Stimulated activated CD8-positive, alpha-beta memory T cell treated with anti-CD3 and anti-CD28 coated beads, Interleukin-2, amount 100 ng/mL, for 48 hours (primary cell): ENCODE measurements around the gene KIAA0586.
"Not testable (repeated sequence)": the region's sequence is repeated elsewhere in the genome, so short reads cannot be mapped to it uniquely, and the experiment has no call there.

ENCODE experiments used
- DNase-seq, 2 donors: peaks; one replicate each; pipeline ENCODE4 v3.0.0-alpha.2; 2020; ENCODE audit warnings: low read depth in 2 of 2

KIAA0586 gene

GRCh38 chr14:58547649-58548048, 120.1 kb downstream of the KIAA0586 start:
- no peak for DNase-seq

- no peak for DNase-seq
Observed at GRCh38 chr14:58549105-58549757, 121.7 kb downstream of the KIAA0586 start.

DNA sequence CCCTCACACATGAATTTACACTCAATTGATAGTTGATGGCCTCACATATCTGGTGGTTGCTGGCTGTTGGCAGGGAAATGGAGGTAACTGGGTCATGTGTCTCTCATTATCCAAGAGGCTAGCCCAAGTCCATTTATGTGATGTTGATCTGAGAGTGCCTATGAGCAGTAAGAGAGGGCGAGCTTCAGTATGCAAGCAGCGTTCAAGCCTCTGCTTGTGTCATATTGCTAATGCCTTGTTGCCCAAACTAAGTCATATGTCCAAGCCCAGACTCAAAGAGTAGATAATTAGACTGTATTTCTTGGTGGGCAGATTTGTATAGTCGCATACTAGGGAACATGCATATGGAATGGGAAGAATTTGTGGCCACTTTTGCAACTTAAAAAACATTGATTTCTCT, 126.4 kb downstream of the KIAA0586 start:
- no peak for DNase-seq

DNA sequence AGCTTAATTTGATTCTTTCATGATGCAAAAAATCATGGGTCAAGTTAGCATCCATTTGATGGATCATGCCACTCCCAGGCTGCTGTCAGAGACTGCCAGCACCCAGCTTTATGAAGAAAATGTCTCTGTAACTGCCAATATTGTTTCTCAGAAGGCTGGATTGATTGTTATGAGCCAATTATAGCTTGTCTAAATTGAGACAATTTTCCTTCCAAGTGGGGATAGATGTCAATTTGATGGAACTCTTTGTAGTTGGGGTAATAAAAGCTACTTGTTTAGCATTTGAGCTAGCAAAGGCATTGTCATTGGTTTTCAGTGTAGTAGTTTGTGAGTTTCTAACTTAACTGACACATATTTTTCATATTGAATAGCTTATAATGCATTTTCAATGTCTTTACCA, 128.1 kb downstream of the KIAA0586 start:
- DNase-seq = no peak

DNA sequence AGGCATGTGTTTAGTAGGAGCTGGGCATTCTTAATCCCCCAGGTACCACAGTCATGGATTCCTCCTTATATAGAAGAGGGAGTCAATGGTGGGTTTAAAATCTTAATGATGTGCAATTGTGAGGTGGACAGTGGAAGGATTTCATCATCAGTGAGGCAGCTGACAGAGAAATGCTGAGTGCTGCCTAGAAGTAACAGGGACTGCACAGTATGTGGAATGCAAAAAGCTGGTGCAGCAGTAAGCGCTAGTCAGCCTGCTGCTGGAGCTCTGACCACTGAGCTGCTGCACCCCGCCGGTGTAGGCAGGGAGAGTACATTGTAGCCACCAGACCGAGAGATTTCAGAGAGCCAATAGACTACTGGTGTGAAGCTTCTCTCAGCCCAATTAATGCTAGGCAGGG, 129.7 kb downstream of the KIAA0586 start:
- no peak for DNase-seq

- DNase-seq = no peak
Observed at GRCh38 chr14:58560208-58560607, 132.7 kb downstream of the KIAA0586 start.

GRCh38 chr14:58562141-58562540, 134.6 kb downstream of the KIAA0586 start:
- DNase-seq = no peak

DNA sequence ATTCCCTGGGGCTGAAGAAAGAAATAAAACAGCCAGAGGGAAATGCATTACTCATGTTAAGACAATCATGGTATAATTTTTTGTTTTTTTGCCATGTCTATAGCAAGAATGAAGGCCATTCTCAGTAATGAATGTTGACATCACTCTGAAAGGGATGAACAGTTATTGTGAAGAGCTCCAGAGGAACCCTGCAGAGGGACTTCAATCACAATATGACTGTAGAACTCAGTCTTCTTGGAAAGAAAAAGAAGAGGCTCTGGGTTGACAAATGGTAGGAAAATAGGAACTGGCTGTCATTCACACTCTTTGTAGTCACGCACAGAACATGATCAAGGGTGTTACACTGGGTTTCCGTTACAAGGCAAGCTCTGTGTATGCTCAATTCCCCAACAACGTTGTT, 136.5 kb downstream of the KIAA0586 start:
- no peak for DNase-seq

GRCh38 chr14:58565832-58566231, 138.3 kb downstream of the KIAA0586 start:
- DNase-seq = no peak

DNA sequence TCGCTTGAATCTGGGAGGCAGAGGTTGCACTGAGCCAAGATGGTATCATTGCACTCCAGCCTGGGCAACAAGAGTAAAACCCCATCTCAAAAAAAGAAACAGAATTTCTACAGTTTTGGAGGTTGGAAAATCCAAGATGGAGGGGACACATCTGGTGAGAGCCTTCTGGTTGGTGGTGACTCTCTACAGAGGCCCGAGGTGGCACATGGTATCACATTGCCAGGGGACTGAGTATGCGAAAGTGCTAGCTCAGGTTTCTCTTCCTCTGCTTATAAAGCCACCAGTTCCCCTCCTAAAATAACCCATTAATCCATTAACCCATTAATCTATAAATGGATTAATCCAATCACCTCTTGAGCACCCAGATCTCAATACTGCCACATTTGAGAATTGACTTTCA, 139.5 kb downstream of the KIAA0586 start:
- no peak for DNase-seq

- DNase-seq = no peak
Observed at GRCh38 chr14:58568322-58568721, 140.8 kb downstream of the KIAA0586 start.

DNA sequence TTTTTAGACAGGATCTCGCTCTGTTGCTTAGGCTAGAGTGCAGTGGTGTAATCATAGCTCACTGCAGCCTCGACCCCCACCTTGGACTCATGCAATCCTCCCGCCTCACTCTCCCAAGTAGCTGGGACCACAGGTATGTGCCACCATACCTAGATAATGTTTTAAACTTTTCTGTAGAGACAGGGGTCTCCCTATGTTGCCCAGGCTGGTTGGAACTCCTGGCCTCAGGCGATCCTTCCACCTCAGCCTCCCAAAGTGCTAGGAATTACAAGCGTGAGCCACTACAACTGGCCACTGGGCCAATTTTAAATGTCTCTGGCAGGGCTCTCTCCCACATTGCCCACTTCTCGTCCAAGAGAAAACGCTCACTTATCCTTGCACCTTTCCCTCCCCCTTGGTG, 143.7 kb downstream of the KIAA0586 start:
- DNase-seq = no peak

DNA sequence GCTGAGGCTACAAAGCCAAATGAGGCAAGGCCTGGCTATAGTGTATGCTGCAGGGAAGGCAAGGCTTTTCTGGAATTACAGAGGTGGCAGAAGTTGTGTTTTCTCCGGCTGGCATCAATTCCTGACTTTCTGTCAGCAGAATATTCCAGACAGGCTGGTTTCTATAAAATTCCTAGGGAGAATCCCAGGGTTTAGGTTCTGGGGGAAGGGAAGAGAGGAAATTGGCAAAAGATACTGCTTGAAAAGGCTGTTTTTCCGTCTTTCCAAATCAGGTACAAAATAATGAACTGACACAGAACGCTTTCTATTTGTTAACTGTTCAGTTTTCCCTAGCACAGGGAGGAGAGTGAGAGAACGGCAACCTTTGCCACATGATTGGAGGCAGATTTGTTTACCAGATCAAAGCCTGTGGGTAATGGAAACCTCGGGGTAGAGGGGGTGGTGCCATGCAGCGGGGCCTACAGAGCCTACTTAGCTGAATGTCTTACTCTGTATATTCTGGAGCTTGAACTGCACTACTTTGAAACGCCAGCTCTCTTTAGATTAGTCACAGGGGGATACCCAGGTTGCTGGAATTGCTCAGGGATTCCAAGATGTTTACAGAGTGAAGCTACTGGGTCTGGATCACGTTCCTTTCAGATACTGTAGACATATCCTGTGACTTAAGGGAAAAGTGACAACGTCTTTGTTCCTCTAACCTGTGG, 144.4 kb downstream of the KIAA0586 start:
- peak in 1 of 2 donors; percentile 28 for DNase-seq

DNA sequence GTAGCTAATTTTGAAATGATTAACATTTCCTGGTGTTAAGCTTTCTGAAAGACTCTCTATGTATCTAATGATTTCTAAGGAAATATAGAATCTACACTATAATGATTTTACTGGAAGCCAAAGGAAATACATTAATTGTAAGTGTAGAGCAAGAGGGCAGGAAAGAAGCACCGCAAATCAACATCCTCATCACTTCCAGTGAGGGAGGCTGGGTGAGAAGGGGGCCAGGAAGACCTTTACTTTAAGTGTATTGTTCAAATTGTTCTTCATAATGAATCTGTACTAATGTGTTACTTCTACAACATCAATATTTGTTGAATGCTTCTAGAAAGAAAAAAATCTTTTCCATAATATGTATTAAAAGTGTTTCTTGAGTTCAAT, 144.9 kb downstream of the KIAA0586 start:
- DNase-seq = no peak

DNA sequence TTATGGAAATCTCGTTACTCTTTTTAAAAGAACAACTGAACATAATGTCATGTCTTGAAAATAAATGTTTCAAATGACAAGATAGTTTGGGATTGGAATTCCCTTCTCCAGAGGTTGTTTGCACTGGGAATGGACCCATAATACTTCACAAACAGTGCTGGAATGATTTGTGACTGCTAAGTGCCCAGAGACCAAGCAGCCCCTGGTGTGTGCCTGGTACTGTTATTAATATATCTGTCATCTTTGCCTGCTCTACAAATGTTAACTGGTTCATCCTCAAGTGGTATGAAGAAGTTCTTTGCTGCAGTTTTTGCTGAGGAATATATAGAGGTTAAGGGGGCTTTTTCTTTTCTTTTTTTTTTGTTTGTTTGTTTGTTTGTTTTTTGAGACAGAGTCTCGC, 145.3 kb downstream of the KIAA0586 start:
- DNase-seq = no peak

GRCh38 chr14:58574623-58575022, 147.1 kb downstream of the KIAA0586 start:
- DNase-seq = no peak

DNA sequence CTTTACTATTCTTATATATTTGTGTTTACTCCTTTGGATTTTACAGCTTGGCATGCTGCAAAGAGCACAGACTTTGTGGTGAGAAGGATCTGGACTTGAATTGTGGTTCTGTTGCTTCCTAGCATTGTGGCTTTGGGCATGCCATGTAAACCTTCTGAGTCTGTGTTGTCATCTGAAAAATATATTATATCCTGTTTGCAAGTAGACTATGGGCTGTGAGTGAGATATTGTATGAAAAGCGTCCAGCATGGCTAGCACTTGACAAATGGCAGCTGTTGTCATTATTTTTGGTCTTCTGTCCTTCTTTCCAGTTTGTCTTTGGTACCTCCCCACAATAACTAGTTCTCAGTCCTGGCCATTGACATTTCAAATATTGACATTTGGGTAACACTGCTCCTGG, 148.4 kb downstream of the KIAA0586 start:
- DNase-seq = no peak

- not testable (repeated sequence) for DNase-seq
Observed at GRCh38 chr14:58580035-58580434, 152.5 kb downstream of the KIAA0586 start.

DNA sequence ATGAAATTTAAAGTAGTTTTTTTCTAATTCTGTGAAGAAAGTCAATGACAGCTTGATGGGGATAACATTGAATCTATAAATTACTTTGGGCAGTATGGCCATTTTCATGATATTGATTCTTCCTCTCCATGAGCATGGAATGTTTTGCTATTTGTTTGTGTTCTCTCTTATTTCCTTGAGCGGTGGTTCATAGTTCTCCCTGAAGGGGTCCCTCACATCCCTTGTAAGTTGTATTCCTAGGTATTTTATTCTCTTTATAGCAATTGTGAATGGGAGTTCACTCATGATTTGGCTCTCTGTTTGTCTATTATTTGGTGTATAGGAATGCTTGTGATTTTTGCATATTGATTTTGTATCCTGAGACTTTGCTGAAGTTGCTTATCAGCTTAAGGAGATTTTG, 153.9 kb downstream of the KIAA0586 start:
- DNase-seq = not testable (repeated sequence)

GRCh38 chr14:58584383-58584782, 156.9 kb downstream of the KIAA0586 start:
- DNase-seq = no peak

DNA sequence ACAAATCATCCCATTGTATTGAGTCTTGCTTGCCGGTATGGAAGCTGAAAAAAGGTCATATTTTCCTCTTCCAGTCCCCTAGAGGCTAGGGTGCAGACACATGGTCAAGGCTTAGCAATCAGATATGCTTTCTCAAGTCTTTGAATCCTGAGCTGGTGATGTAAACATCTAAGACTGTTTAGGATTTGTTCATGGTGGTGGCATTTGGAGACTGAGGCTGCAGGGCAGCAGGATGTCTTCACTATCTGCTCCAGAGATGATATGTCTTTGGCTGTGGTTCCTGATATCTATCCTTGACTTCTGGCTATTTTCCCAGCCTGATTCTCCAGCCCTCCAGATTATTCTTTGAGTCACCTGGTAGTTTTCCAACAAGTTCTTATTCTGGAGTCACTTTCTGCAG, 159.8 kb downstream of the KIAA0586 start:
- no peak for DNase-seq

DNA sequence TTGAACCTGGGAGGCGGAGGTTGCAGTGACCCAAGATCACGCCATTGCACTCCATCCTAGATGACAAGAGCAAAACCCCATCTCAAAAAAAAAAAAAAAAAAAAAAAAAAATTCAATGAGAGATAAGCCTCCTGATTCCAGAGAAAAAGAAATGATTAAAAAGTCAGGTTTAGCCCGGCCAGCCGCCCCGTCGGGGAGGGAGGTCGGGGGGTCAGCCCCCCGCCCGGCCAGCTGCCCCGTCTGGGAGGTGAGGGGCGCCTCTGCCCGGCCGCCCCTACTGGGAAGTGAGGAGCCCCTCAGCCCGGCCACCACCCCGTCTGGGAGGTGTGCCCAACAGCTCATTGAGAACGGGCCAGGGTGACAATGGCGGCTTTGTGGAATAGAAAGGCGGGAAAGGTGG, 160.8 kb downstream of the KIAA0586 start:
- DNase-seq = not testable (repeated sequence)

GRCh38 chr14:58593977-58594376, 166.5 kb downstream of the KIAA0586 start:
- no peak for DNase-seq

GRCh38 chr14:58597041-58597440, 169.5 kb downstream of the KIAA0586 start:
- DNase-seq = no peak
